OCI-LY1 (cell line): ENCODE data around the gene CAMTA1.

ENCODE experiments used
- H2AFZ ChIP-seq: fragments of 200-600 bp; sonication (generic), shearing (Covaris generic); 2 replicates; pipeline ENCODE4 v1.6.0; 2014; ENCODE audit warnings: antibody characterized with exemption, mild to moderate bottlenecking, low read length
- H3F3A ChIP-seq: fragments of 200-600 bp; sonication (generic), shearing (Covaris generic); 2 replicates; pipeline ENCODE4 v1.6.0; 2014; ENCODE audit warnings: mild to moderate bottlenecking, antibody characterized with exemption, low read length, moderate library complexity; ENCODE audit not compliant: insufficient read depth
- H3K27ac ChIP-seq: fragments of 200-600 bp; sonication (generic); 2 replicates; pipeline ENCODE4 v1.5.1; 2014; ENCODE audit warnings: low read length, mixed run types, mild to moderate bottlenecking, low read depth; ENCODE audit not compliant: poor library complexity, severe bottlenecking
- H3K27me3 ChIP-seq: fragments of 200-600 bp; sonication (generic); 2 replicates; pipeline ENCODE4 v1.6.0; 2014; ENCODE audit warnings: antibody characterized with exemption, mild to moderate bottlenecking, low read length, moderate library complexity; ENCODE audit not compliant: insufficient read depth
- H3K36me3 ChIP-seq: fragments of 200-600 bp; sonication (generic); 2 replicates; pipeline ENCODE4 v1.6.1; 2014; ENCODE audit warnings: mild to moderate bottlenecking, antibody characterized with exemption, low read length, moderate library complexity, mixed read lengths; ENCODE audit not compliant: insufficient read depth
- H3K4me1 ChIP-seq: fragments of 200-600 bp; sonication (generic); 2 replicates; pipeline ENCODE4 v1.5.1; 2014; ENCODE audit warnings: mild to moderate bottlenecking, low read length, moderate library complexity; ENCODE audit not compliant: insufficient read depth, severe bottlenecking
- H3K4me2 ChIP-seq: fragments of 200-600 bp; sonication (generic), shearing (Covaris generic); 2 replicates; pipeline ENCODE4 v1.6.1; 2014; ENCODE audit warnings: low read length
- H3K4me3 ChIP-seq: fragments of 200-600 bp; sonication (generic); 2 replicates; pipeline ENCODE4 v1.5.1; 2014; ENCODE audit warnings: low read length, low read depth, mild to moderate bottlenecking, mixed read lengths; ENCODE audit not compliant: poor library complexity, severe bottlenecking
- H3K79me2 ChIP-seq: fragments of 200-600 bp; shearing (Covaris generic); 2 replicates; pipeline ENCODE4 v1.6.1; 2016; ENCODE audit warnings: mixed run types, low read length, mixed read lengths; ENCODE audit not compliant: insufficient read depth
- H3K9ac ChIP-seq: fragments of 200-600 bp; sonication (generic), shearing (Covaris generic); 2 replicates; pipeline ENCODE4 v1.6.1; 2014; ENCODE audit warnings: mild to moderate bottlenecking, low read length, mixed read lengths
- H3K9me2 ChIP-seq: fragments of 200-600 bp; sonication (generic), shearing (Covaris generic); 2 replicates; pipeline ENCODE4 v1.6.1; 2014; ENCODE audit warnings: low read depth, mild to moderate bottlenecking, low read length, mixed read lengths
- H3K9me3 ChIP-seq: fragments of 200-600 bp; shearing (Covaris generic); 2 replicates; pipeline ENCODE4 v1.6.1; 2014; ENCODE audit warnings: low read length, mixed read lengths
- H4K20me1 ChIP-seq: fragments of 200-600 bp; sonication (generic), shearing (Covaris generic); 2 replicates; pipeline ENCODE4 v1.6.0; 2016; ENCODE audit warnings: mild to moderate bottlenecking, low read length; ENCODE audit not compliant: insufficient read depth
- CTCF ChIP-seq: fragments of 200-600 bp; sonication (generic), shearing (Covaris generic); IDR thresholded peaks from 2 replicates; pipeline ENCODE4 v1.5.1; 2017; ENCODE audit warnings: mild to moderate bottlenecking, antibody characterized with exemption, low read length, moderate library complexity, mixed read lengths
- EZH2 ChIP-seq: fragments of 200-600 bp; sonication (generic), shearing (Covaris generic); IDR thresholded peaks from 2 replicates; pipeline ENCODE4 v1.8.0; 2017; ENCODE audit warnings: borderline replicate concordance, mixed run types, mild to moderate bottlenecking, antibody characterized with exemption, low read length, moderate library complexity, mixed read lengths

Gene CAMTA1

GRCh38 chr1:7552402-7552801, 767.1 kb downstream of the CAMTA1 start:
- no peaks in the 10 kb centered on the region for H3F3A ChIP-seq
- H3K9me2 ChIP-seq = no peaks in the 10 kb centered on the region
- no peak overlapping the region for H3K4me2 ChIP-seq
- no peak overlapping the region for H2AFZ ChIP-seq
- H3K27ac ChIP-seq = no peak overlapping the region
- TF ChIP-seq CTCF (no peak), EZH2 (no peak)
- no peaks in the 10 kb centered on the region for H3K27me3 ChIP-seq
- no peaks in the 10 kb centered on the region for H3K9me3 ChIP-seq
- H3K4me1 ChIP-seq = no peaks in the 10 kb centered on the region
- no peaks in the 10 kb centered on the region for H4K20me1 ChIP-seq
- no peak overlapping the region for H3K4me3 ChIP-seq
- H3K9ac ChIP-seq = no peak overlapping the region
- H3K36me3 ChIP-seq = no peaks in the 10 kb centered on the region
- no peaks in the 10 kb centered on the region for H3K79me2 ChIP-seq

- H3K79me2 ChIP-seq = no peaks in the 10 kb centered on the region
- H3K9ac ChIP-seq = no peak overlapping the region
- H3F3A ChIP-seq = no peaks in the 10 kb centered on the region
- TF ChIP-seq EZH2 (no peak), CTCF (no peak)
- no peaks in the 10 kb centered on the region for H3K9me2 ChIP-seq
- no peaks in the 10 kb centered on the region for H4K20me1 ChIP-seq
- H3K4me2 ChIP-seq = no peak overlapping the region
- H3K9me3 ChIP-seq = no peaks in the 10 kb centered on the region
- no peaks in the 10 kb centered on the region for H3K4me1 ChIP-seq
- no peak overlapping the region for H3K4me3 ChIP-seq
- H2AFZ ChIP-seq = no peak overlapping the region
- H3K36me3 ChIP-seq = no peaks in the 10 kb centered on the region
- H3K27ac ChIP-seq = no peak overlapping the region
- H3K27me3 ChIP-seq = no peaks in the 10 kb centered on the region
Observed at GRCh38 chr1:7553042-7553690, 767.9 kb downstream of the CAMTA1 start.

- Histone ChIP-seq H3K9me2 (no peaks in the 10 kb centered on the region), H3K79me2 (no peaks in the 10 kb centered on the region), H3K27me3 (no peaks in the 10 kb centered on the region), H3F3A (no peaks in the 10 kb centered on the region), H3K9me3 (no peaks in the 10 kb centered on the region), H4K20me1 (no peaks in the 10 kb centered on the region), H3K4me3 (no peak overlapping the region), H3K36me3 (no peaks in the 10 kb centered on the region), H2AFZ (no peak overlapping the region), H3K9ac (no peak overlapping the region), H3K27ac (no peak overlapping the region), H3K4me1 (no peaks in the 10 kb centered on the region), H3K4me2 (no peak overlapping the region)
- TF ChIP-seq CTCF (no peak), EZH2 (no peak)
Observed at GRCh38 chr1:7554385-7555235, 769.4 kb downstream of the CAMTA1 start.
